Heart left ventricle (tissue), 16 donors: ENCODE results near the gene MPV17L2. TPM values are rescaled to one million over a fixed set of nuclear protein-coding genes. Genes with fewer than 3 reads are reported as not detected.

Experiments used
- ATAC-seq, 4 donors: fragments of 200-7000 bp; cut with Tn5 transposase; one replicate each; pipeline ENCODE4 v1.9.1; 2020 to 2022; ENCODE audit warnings: moderate library complexity in 4 of 4, mild to moderate bottlenecking in 3 of 4, moderate number of reproducible peaks in 1 of 4
- DNase-seq, 5 donors: peaks; one replicate each; pipeline ENCODE4 v3.0.0-alpha.2; 2020
- H3K27ac ChIP-seq, 12 donors: fragments of 200-600 bp; sonication (generic) in 4 of 12; one replicate each; pipeline versions ENCODE4 v1.5.0 to v1.8.0; 2016 to 2022; ENCODE audit warnings: mild to moderate bottlenecking in 2 of 12
- H3K27me3 ChIP-seq, 9 donors: fragments of 200-600 bp; sonication (generic) in 2 of 9; one replicate each; pipeline versions ENCODE4 v1.5.1 to v1.8.0; 2016 to 2022; ENCODE audit warnings: mild to moderate bottlenecking in 3 of 9
- H3K36me3 ChIP-seq, 9 donors: fragments of 200-600 bp; sonication (generic) in 2 of 9; one replicate each; pipeline versions ENCODE4 v1.5.0 to v1.8.0; 2018 to 2022; ENCODE audit warnings: mild to moderate bottlenecking in 2 of 9
- H3K4me1 ChIP-seq, 12 donors: fragments of 200-600 bp; sonication (generic) in 4 of 12; one replicate each; pipeline versions ENCODE4 v1.5.0 to v1.8.0; 2016 to 2022; ENCODE audit warnings: mild to moderate bottlenecking in 3 of 12
- H3K4me3 ChIP-seq, 12 donors: fragments of 200-600 bp; sonication (generic) in 4 of 12; one replicate each; pipeline versions ENCODE4 v1.5.0 to v1.8.0; 2017 to 2022; ENCODE audit warnings: mild to moderate bottlenecking in 9 of 12, moderate library complexity in 4 of 12
- H3K9me3 ChIP-seq, 12 donors: fragments of 200-600 bp; sonication (generic) in 4 of 12; one replicate each; pipeline versions ENCODE4 v1.5.0 to v1.8.0; 2016 to 2022; ENCODE audit warnings: mild to moderate bottlenecking in 1 of 12
- POLR2A ChIP-seq, 2 donors: fragments of 450-650 bp; IDR thresholded peaks; one replicate each; pipeline ENCODE4 v1.6.1; 2017; ENCODE audit warnings: antibody characterized with exemption in 2 of 2, mild to moderate bottlenecking in 2 of 2, moderate library complexity in 2 of 2
- WGBS, 4 donors: extraction: QIAGEN DNeasy Blood & Tissue Kit in 2 of 4; methylation state at CpG; one replicate each; pipeline versions ENCODE4 v1.1.5 to v1.1.7; 2013 to 2018; 5-methylcytosine and 5-hydroxymethylcytosine counted together
- intact Hi-C, 10 donors: fragments of 100-400 bp; cut with DNase I; formaldehyde crosslinking; loops; one replicate each; pipeline versions ENCODE4 v1.11.1 to v1.14.2; 2022
- polyA plus RNA-seq, 2 donors: library from polyadenylated mRNA; stranded (reverse); fragments of 200-250 nt; gene quantifications; one replicate each; pipeline ENCODE4 v1.2.3, GENCODE V29; 2013
- total RNA-seq, 9 donors: library from RNA; depleted of rRNA in 2 of 9; stranded (reverse); fragments of >200 nt in 2 of 9; fragmentation: NEBNext Ultra II Directional in 3 of 9; extraction: Animal tissue kit (Norgen Biotek cat#: 25700) in 3 of 9; gene quantifications; one replicate each; pipeline versions ENCODE4 v1.1.0 to v1.2.4, GENCODE V29; 2016 to 2023
- TF ChIP-seq, protein P1 (sequence below), 12 donors: fragments of 200-600 bp; sonication (generic) in 4 of 12; IDR thresholded peaks; one replicate each; pipeline versions ENCODE4 v1.5.0 to v1.8.0; 2018 to 2022; ENCODE audit warnings: antibody characterized with exemption in 12 of 12, mild to moderate bottlenecking in 5 of 12
- donor health status: ischemic (EF 13 %, LVEDD 7.1; RV severe dilation, severe dysfunction).
- donor health status: healthy with polysubstance abuse.
- donor health status: DM: no; HTN: yes; CAD: no.
- donor health status: DM: no; HTN: no; CAD: no.
- donor health status: ischemic (EF 25% LVEDD 6.9; RV normal size, moderate dysfunction).
- donor health status: ischemic (EF 25% LVEDD 5.7; RV mildly dilated, moderate dysfunction).
- donor health status: healthy.
- donor health status: DM: yes; HTN: yes; CAD: no.
- donor health status: ischemic (EF 35%, LVEDD 5.7; RV mildly dilated, moderate dysfunction).
- donor health status: nonischemic (EF 11% LVEDD 7.7; RV severe dilation, severe dysfunction).
- donor health status: DM: yes; HTN: yes; CAD: no.
- donor health status: PGD.
- donor health status: ischemic (EF 29% LVEDD 5.4; RV normal size, mild dysfunction).
- donor health status: nonischemic (EF 23%, LVEDD 6.1; RV moderate dilation, normal function).

Gene MPV17L2
- total and polyA plus RNA-seq, 11 donors, result 10.6 to 59.3 (median 18.9) TPM

DNA sequence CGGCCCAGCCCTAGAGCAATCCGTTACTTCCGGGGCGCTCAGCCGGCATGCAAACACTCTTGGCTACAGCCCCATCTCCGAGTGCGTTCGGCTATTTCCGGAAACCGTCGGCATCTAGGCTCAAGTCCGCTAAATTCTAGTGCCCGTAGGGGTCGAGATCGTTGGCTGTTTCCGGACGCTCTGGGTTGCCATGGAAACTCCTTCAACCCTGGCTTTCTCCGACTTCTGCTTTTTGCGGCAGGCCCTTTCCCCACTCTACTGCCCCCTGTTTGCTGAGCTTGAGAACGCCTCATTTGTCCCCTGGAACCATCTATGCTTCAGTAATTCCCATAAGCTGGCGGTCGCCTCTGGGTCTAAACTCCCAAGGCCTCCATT, 40.6 kb upstream of the MPV17L2 start:
- peaks cover 8 to 47% (median 27%) of the 10 kb centered on the region in 12 donors for H3K4me1 ChIP-seq

DNA sequence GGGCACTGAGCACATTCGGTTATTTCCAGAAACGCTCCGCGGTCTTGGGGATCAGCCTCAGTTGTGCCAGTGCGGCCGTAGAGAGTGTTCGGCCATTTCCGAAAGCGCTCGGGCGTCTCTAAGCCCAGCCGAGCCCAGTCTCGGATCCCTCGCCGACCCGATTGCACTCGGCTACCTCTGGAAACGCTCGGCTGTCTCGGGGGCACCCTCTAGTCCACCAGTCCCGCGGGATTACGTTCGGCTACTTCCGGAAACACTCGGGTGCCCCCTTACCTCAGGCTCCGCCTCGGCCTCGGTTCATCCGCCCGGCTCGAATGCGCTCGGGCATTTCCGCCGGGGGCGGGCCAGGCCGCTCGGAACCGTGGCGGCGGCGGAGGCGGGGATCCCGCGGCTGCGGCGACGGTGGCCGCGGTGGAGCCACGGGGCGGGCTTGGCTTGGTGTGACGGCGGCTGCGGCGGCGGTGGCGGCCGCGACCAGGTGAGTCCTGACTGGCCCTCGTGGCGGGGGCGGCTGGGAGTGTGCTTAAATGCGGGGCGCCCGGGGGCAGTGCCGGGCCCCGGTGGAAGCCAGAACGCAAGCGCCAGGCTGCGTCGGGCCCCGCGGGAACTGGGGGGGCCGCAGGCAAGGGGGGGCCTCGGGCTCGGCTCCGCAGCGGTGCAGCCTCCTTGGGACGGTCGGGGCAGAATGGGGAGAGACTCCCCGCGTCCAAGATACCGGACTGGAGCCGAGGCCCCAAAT, 40.0 kb upstream of the MPV17L2 start, which contains the start of gene PIK3R2:
PIK3R2 (plus strand) TSS at position 347 of the 739 bp plus-strand sequence. CDS start 2,717 bp downstream, outside the sequence.
- H3K27ac ChIP-seq, result peak within 1 kb of the TSS; percentile 86 to 99 (median 95)
- 0 to 1% (median 1%) methylated on average over 61 to 86 of the region's 86 CpGs for WGBS, 4 donors
- no peaks in the 10 kb centered on the region for H3K27me3 ChIP-seq
- peak; percentile 87 to 93 (median 90) for ATAC-seq
- no peaks in the 10 kb centered on the region for H3K9me3 ChIP-seq
- peaks cover 0 to 13% (median 0%) of the 10 kb centered on the region in 9 donors for H3K36me3 ChIP-seq
- TF ChIP-seq POLR2A (IDR thresholded peaks at IDR 0.05), result peak in 1 of 2 donors; percentile 70
- TF ChIP-seq, protein P1, sequence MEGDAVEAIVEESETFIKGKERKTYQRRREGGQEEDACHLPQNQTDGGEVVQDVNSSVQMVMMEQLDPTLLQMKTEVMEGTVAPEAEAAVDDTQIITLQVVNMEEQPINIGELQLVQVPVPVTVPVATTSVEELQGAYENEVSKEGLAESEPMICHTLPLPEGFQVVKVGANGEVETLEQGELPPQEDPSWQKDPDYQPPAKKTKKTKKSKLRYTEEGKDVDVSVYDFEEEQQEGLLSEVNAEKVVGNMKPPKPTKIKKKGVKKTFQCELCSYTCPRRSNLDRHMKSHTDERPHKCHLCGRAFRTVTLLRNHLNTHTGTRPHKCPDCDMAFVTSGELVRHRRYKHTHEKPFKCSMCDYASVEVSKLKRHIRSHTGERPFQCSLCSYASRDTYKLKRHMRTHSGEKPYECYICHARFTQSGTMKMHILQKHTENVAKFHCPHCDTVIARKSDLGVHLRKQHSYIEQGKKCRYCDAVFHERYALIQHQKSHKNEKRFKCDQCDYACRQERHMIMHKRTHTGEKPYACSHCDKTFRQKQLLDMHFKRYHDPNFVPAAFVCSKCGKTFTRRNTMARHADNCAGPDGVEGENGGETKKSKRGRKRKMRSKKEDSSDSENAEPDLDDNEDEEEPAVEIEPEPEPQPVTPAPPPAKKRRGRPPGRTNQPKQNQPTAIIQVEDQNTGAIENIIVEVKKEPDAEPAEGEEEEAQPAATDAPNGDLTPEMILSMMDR (IDR thresholded peaks at IDR 0.05), result peak in 3 of 12 donors; percentile 9 to 16 (median 14)
- peak within 1 kb of the TSS; percentile 81 to 98 (median 94) for H3K4me3 ChIP-seq
- intact Hi-C loops, result loop anchor here in 8 of 10 donors (1.0 to 10.0 kb wide), 6 partner anchors 36 to 148 kb away; partner anchors contain the start of genes ARRDC2 (in 1 of the 8) and MPV17L2 (in 1 of the 8)
- peak; percentile 99 to 100 (median 100) for DNase-seq
- peaks cover 8 to 51% (median 31%) of the 10 kb centered on the region in 12 donors for H3K4me1 ChIP-seq

More for the DNA sequence above, 40.6 kb upstream of the MPV17L2 start:
- Histone ChIP-seq H3K4me3 (peak overlapping the region; percentile 81 to 98 (median 94)), H3K27me3 (no peaks in the 10 kb centered on the region), H3K9me3 (no peaks in the 10 kb centered on the region), H3K36me3 (peaks cover 0 to 14% (median 2%) of the 10 kb centered on the region in 9 donors), H3K27ac (peak overlapping the region; percentile 86 to 99 (median 95))
- DNase-seq (peak; percentile 95 to 98 (median 97)), ATAC-seq (peak; percentile 55 to 77 (median 74))
- no peak for TF ChIP-seq POLR2A (IDR thresholded peaks at IDR 0.05)
- TF ChIP-seq, protein P1 (IDR thresholded peaks at IDR 0.05), result peak; percentile 37 to 79 (median 58)
- WGBS, 4 donors, result 0 to 1% (median 0%) methylated on average over 19 to 22 of the region's 22 CpGs
- intact Hi-C loops, result loop anchor here in 8 of 10 donors (2.0 to 10.0 kb wide), 5 partner anchors 35 to 148 kb away; partner anchors contain the start of genes ARRDC2 (in 1 of the 8) and MPV17L2 (in 1 of the 8)

DNA sequence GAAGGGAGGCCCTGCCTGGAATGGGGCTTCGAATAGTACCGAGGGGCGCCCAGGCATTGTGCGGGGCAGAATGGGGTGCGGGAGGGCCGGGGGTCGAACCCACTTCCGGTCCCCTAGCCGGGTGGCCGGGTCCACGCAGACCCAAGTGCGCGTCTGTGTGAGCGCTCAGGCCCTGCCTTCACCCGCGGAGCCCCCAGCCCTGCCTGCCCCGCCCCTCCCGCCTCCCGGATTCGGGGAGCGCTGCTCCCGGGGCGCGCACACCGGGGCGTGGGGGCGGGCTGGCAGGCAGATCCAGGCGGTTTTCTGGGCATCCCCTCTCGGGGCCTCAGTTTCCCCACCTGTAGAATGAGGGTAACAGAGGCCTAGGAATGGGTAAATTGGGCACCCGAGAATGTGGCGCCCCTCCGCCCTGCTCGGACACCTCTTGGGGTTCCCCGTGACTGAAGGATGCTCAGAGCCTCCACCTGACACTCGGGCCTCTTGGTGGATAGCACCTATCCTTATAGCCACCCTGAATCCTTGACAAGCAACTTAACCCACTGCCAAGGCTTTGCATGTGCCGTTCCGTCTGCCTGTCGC, 39.4 kb upstream of the MPV17L2 start:
- peaks cover 0 to 11% (median 0%) of the 10 kb centered on the region in 9 donors for H3K36me3 ChIP-seq
- WGBS, 4 donors, result 1 to 3% (median 2%) methylated on average over 13 to 38 of the region's 38 CpGs
- intact Hi-C loops, result loop anchor here in 8 of 10 donors (1.0 to 10.0 kb wide), 6 partner anchors 36 to 149 kb away; partner anchors contain the start of genes ARRDC2 (in 1 of the 8) and MPV17L2 (in 1 of the 8)

More for the DNA sequence above, 39.4 kb upstream of the MPV17L2 start:
- peak overlapping the region; percentile 86 to 99 (median 95) for H3K27ac ChIP-seq
- no peaks in the 10 kb centered on the region for H3K27me3 ChIP-seq
- peak overlapping the region; percentile 81 to 98 (median 94) for H3K4me3 ChIP-seq
- ATAC-seq, result peak in 1 of 4 donors; percentile 0
- no peak for TF ChIP-seq POLR2A (IDR thresholded peaks at IDR 0.05)
- TF ChIP-seq, protein P1 (IDR thresholded peaks at IDR 0.05), result no peak
- no peaks in the 10 kb centered on the region for H3K9me3 ChIP-seq
- H3K4me1 ChIP-seq, result peaks cover 8 to 51% (median 31%) of the 10 kb centered on the region in 12 donors
- peak in 3 of 5 donors; percentile 28 to 49 (median 39) for DNase-seq
